Gastrocnemius medialis (tissue), 4 donors: ENCODE data around the gene RNF25. TPM values are rescaled to one million over a fixed set of nuclear protein-coding genes. Genes with fewer than 3 reads are reported as not detected.

Experiments
- ATAC-seq, 2 donors: fragments of 150-250 bp; one replicate each; pipeline ENCODE4 v1.9.1; 2016
- DNase-seq, 2 donors: peaks; one replicate each; pipeline ENCODE4 v3.0.0-alpha.2; 2019
- H3K27ac ChIP-seq, 4 donors: fragments of 200-600 bp; sonication (generic); 1 replicate in 1 of 4; 2 replicates in 3 of 4; pipeline ENCODE4 v1.5.1; 2016 to 2018; ENCODE audit warnings: mild to moderate bottlenecking in 2 of 4, moderate library complexity in 1 of 4
- H3K27me3 ChIP-seq, 3 donors: fragments of 200-600 bp; sonication (generic) in 2 of 3; 1 replicate in 1 of 3; 2 replicates in 2 of 3; pipeline versions ENCODE4 v1.5.1 to v1.6.0; 2016 to 2019; ENCODE audit warnings: mild to moderate bottlenecking in 1 of 3, moderate library complexity in 1 of 3
- H3K36me3 ChIP-seq, 2 donors: fragments of 200-600 bp; sonication (generic) in 1 of 2; one replicate each; pipeline ENCODE4 v1.5.1; 2017 to 2018
- H3K4me1 ChIP-seq, 2 donors: fragments of 200-600 bp; sonication (generic) in 1 of 2; one replicate each; pipeline ENCODE4 v1.5.1; 2016 to 2017; ENCODE audit warnings: mild to moderate bottlenecking in 2 of 2
- H3K4me3 ChIP-seq, 4 donors: fragments of 200-600 bp; sonication (generic) in 3 of 4; 1 replicate in 1 of 4; 2 replicates in 3 of 4; pipeline ENCODE4 v1.5.1; 2016 to 2019; ENCODE audit warnings: mild to moderate bottlenecking in 2 of 4
- H3K9me3 ChIP-seq, 3 donors: fragments of 200-600 bp; sonication (generic) in 2 of 3; 1 replicate in 1 of 3; 2 replicates in 2 of 3; pipeline ENCODE4 v1.5.1; 2016 to 2019
- CTCF ChIP-seq, 5 experiments: fragments of 450-650 bp in 3 of 5; fragments of 200-600 bp in 2 of 5; sonication (generic) in 2 of 5; IDR thresholded peaks in 4 of 5; conservative IDR thresholded peaks in 1 of 5; 1 replicate in 4 of 5; 2 replicates in 1 of 5; pipeline ENCODE4 v1.5.1; 2016 to 2019; ENCODE audit warnings: antibody characterized with exemption in 5 of 5, mild to moderate bottlenecking in 3 of 5, moderate library complexity in 3 of 5
- POLR2A ChIP-seq, 2 donors: fragments of 450-650 bp; IDR thresholded peaks; one replicate each; pipeline ENCODE4 v1.6.1; 2017; ENCODE audit warnings: antibody characterized with exemption in 2 of 2, mild to moderate bottlenecking in 2 of 2, moderate library complexity in 2 of 2
- in situ Hi-C, 4 donors: fragments of 200-750 bp; cut with MboI; loops; one replicate each; pipeline versions ENCODE4 v1.15.0 to v1.8.0; 2017; ENCODE audit warnings: low sequenced_read_pairs in 4 of 4
- intact Hi-C: fragments of 100-400 bp; cut with DNase I; formaldehyde crosslinking; loops from one replicate; pipeline ENCODE4 v1.15.1; 2023; ENCODE audit warnings: low total_unique reads
- total RNA-seq, 4 donors: library from RNA; depleted of rRNA; stranded (reverse); fragments of >200 nt; gene quantifications; one replicate each; pipeline versions ENCODE4 v1.1.0 to v1.2.3, GENCODE V29; 2016

RNF25 gene
- total RNA-seq, 4 donors from 2014 or later = 11.7 to 39.1 (median 26.1) TPM

- H3K4me3 ChIP-seq = no peak overlapping the region
- peaks cover 0 to 63% of the 10 kb centered on the region in 2 donors for H3K36me3 ChIP-seq
- DNase-seq = no peak
- no peak for ATAC-seq
- no peaks in the 10 kb centered on the region for H3K9me3 ChIP-seq
- no peaks in the 10 kb centered on the region for H3K27me3 ChIP-seq
- peak overlapping the region; percentile 6 to 72 (median 44) for H3K27ac ChIP-seq
- TF ChIP-seq POLR2A (IDR thresholded peaks at IDR 0.05) (no peak), CTCF (IDR thresholded peaks at IDR 0.05 in 4 of 5, conservative IDR thresholded peaks at IDR 0.05 in 1 of 5) (no peak)
- H3K4me1 ChIP-seq = peaks cover 3 to 5% of the 10 kb centered on the region in 2 donors
- intact Hi-C loops = no loop called here
- in situ Hi-C loops = no loop called here
Measured at GRCh38 chr2:218622606-218623365, 49.0 kb downstream of the RNF25 start.

- TF ChIP-seq CTCF (IDR thresholded peaks at IDR 0.05 in 4 of 5, conservative IDR thresholded peaks at IDR 0.05 in 1 of 5) (no peak), POLR2A (IDR thresholded peaks at IDR 0.05) (no peak)
Measured at GRCh38 chr2:218621007-218621406, 50.8 kb downstream of the RNF25 start.

GRCh38 chr2:218618102-218618860 is 53.5 kb downstream of the RNF25 start:
- H3K9me3 ChIP-seq = no peaks in the 10 kb centered on the region
- intact Hi-C loops = no loop called here
- peaks cover 12 to 14% of the 10 kb centered on the region in 2 donors for H3K4me1 ChIP-seq
- H3K4me3 ChIP-seq = no peak overlapping the region
- TF ChIP-seq CTCF (IDR thresholded peaks at IDR 0.05 in 4 of 5, conservative IDR thresholded peaks at IDR 0.05 in 1 of 5) (no peak), POLR2A (IDR thresholded peaks at IDR 0.05) (no peak)
- no peaks in the 10 kb centered on the region for H3K27me3 ChIP-seq
- peak; percentile 18 to 37 for ATAC-seq
- peak overlapping the region; percentile 19 to 57 (median 38) for H3K27ac ChIP-seq
- peaks cover 0 to 36% of the 10 kb centered on the region in 2 donors for H3K36me3 ChIP-seq
- DNase-seq = peak in 1 of 2 donors; percentile 39
- in situ Hi-C loops = no loop called here

More at GRCh38 chr2:218621007-218621406, 50.8 kb downstream of the RNF25 start:
- H3K4me3 ChIP-seq = no peak overlapping the region
- peaks cover 0 to 58% of the 10 kb centered on the region in 2 donors for H3K36me3 ChIP-seq
- no peaks in the 10 kb centered on the region for H3K27me3 ChIP-seq
- DNase-seq (peak; percentile 22 to 71), ATAC-seq (peak; percentile 65 to 67)
- no peaks in the 10 kb centered on the region for H3K9me3 ChIP-seq
- intact Hi-C loops = no loop called here
- in situ Hi-C loops = no loop called here
- peak overlapping the region; percentile 49 to 72 (median 60) for H3K27ac ChIP-seq
- peaks cover 5 to 7% of the 10 kb centered on the region in 2 donors for H3K4me1 ChIP-seq

- TF ChIP-seq CTCF (IDR thresholded peaks at IDR 0.05 in 4 of 5, conservative IDR thresholded peaks at IDR 0.05 in 1 of 5) = no peak
- no peak for TF ChIP-seq POLR2A (IDR thresholded peaks at IDR 0.05)
- intact Hi-C loops (no loop called here), in situ Hi-C loops (no loop called here)
- ATAC-seq (peak in 1 of 2 donors; percentile 25), DNase-seq (no peak)
- peaks cover 0 to 19% of the 10 kb centered on the region in 2 donors for H3K36me3 ChIP-seq
- H3K27ac ChIP-seq = peak overlapping the region; percentile 19 to 88 (median 76)
- H3K27me3 ChIP-seq = no peaks in the 10 kb centered on the region
- no peaks in the 10 kb centered on the region for H3K9me3 ChIP-seq
- peaks cover 16 to 31% of the 10 kb centered on the region in 2 donors for H3K4me1 ChIP-seq
- no peak overlapping the region for H3K4me3 ChIP-seq
Measured at GRCh38 chr2:218615868-218616315, 55.9 kb downstream of the RNF25 start.

Other genes starting within 250 kb of the RNF25 start
- 10 to 100 TPM in 1 of 4 donors, 1 to 10 TPM in 3; 7.0 to 12.4 (median 8.0) TPM for gene USP37, start 103.7 kb downstream of the RNF25 start, total RNA-seq
- 10 to 100 TPM; 10.4 to 28.4 (median 20.5) TPM for gene CNOT9, start 103.2 kb downstream of the RNF25 start, total RNA-seq
- 10 to 100 TPM; 21.6 to 60.9 (median 43.7) TPM for gene PLCD4, start 64.1 kb downstream of the RNF25 start, total RNA-seq
- 10 to 100 TPM; 13.2 to 46.6 (median 34.0) TPM for gene ZNF142, start 12.4 kb downstream of the RNF25 start, total RNA-seq
- gene BCS1L, start 12.3 kb downstream of the RNF25 start, total RNA-seq = 10 to 100 TPM; 19.6 to 46.9 (median 22.4) TPM
- 10 to 100 TPM in 1 of 4 donors, 1 to 10 TPM in 3; 3.0 to 16.3 (median 7.6) TPM for gene STK36, start 84 bp upstream of the RNF25 start, total RNA-seq
- gene TTLL4, start 38.8 kb upstream of the RNF25 start, total RNA-seq = 10 to 100 TPM in 1 of 4 donors, 1 to 10 TPM in 3; 4.4 to 16.2 (median 6.4) TPM
- 10 to 100 TPM; 17.9 to 56.3 (median 26.8) TPM for gene CYP27A1, start 110.1 kb upstream of the RNF25 start, total RNA-seq
- gene PRKAG3, start 159.8 kb upstream of the RNF25 start, total RNA-seq = 10 to 100 TPM in 3 of 4 donors, 1 to 10 TPM in 1; 8.3 to 65.4 (median 44.3) TPM
- gene WNT6, start 187.8 kb upstream of the RNF25 start, total RNA-seq = 1 to 10 TPM in 2 of 4 donors, under 1 TPM in 2; 0.36 to 3.9 (median 2.1) TPM
- not detected for gene WNT10A, start 208.8 kb upstream of the RNF25 start, total RNA-seq